GM12874 (cell line): Measurements from ENCODE around the gene C1S.

Source experiments
- TF ChIP-seq, protein P1 (sequence below): IDR thresholded peaks from 2 replicates; pipeline ENCODE4 v1.5.1; 2011; ENCODE audit warnings: low read depth, mild to moderate bottlenecking, control low read depth, low read length, moderate library complexity; ENCODE audit not compliant: insufficient read depth

Gene C1S

DNA sequence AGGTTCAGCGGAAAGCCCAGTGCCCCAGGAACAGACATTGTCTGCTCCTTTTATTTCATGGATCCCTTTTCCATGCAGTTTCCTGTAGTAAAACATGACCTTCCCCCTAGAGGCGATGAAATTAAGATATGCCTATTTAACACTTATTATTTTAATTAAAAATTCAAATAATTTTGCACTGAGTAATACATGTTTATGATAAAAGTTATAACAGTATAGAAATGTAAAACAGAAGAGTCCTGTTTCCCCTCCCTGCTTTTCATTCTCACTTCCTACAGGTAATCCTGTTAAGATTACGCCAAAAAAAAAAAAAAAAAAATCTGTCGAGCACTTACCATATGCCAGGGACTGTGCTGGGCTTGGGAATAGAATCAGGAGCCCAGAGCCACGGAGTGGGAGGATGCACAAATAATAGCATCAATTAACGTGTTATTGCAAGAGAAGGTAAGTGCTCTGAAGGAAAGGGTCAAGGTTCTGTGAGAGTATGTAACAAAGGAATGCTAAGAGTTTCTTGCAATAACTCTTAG is 41.4 kb upstream of the C1S start:
- TF ChIP-seq, protein P1, sequence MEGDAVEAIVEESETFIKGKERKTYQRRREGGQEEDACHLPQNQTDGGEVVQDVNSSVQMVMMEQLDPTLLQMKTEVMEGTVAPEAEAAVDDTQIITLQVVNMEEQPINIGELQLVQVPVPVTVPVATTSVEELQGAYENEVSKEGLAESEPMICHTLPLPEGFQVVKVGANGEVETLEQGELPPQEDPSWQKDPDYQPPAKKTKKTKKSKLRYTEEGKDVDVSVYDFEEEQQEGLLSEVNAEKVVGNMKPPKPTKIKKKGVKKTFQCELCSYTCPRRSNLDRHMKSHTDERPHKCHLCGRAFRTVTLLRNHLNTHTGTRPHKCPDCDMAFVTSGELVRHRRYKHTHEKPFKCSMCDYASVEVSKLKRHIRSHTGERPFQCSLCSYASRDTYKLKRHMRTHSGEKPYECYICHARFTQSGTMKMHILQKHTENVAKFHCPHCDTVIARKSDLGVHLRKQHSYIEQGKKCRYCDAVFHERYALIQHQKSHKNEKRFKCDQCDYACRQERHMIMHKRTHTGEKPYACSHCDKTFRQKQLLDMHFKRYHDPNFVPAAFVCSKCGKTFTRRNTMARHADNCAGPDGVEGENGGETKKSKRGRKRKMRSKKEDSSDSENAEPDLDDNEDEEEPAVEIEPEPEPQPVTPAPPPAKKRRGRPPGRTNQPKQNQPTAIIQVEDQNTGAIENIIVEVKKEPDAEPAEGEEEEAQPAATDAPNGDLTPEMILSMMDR: no peak

DNA sequence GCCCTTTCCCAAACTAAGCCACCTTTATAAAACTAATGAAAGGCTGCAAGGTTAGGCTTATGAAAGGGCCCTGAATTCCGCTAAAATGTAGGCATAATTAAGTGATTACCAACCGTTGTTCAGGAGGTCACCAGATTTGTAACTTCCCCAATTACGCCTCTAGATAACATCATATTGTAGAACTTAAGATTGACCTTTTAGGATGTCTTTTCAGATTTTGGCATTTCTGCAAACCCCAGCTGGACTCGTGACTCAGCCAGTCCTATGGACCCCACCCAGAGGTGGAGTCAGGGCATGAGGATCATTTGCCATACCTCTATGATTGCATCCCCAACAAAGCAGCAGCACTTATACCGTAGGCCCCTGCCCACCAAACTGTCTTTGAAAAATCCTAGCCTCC is 38.6 kb upstream of the C1S start:
- TF ChIP-seq, protein P1: no peak

DNA sequence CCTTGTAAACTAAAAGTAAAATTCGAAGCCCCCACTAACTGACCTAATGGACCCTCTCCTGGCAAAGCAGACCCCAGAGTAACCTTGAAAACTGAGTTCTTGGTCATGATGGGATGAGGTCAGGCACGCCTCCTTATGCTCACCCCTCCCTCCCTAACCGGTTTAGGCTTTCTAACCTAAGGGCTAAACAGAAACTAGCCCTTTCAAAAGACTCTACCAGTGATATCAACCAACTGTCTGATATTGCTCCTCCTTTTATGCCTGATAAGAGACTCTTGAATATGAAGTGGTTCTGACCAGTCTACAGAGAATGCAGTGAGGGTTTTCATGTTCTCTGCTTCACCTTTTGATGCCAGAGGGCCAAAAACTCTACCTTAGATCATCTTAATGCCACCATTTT is 37.4 kb upstream of the C1S start:
- TF ChIP-seq, protein P1: no peak

DNA sequence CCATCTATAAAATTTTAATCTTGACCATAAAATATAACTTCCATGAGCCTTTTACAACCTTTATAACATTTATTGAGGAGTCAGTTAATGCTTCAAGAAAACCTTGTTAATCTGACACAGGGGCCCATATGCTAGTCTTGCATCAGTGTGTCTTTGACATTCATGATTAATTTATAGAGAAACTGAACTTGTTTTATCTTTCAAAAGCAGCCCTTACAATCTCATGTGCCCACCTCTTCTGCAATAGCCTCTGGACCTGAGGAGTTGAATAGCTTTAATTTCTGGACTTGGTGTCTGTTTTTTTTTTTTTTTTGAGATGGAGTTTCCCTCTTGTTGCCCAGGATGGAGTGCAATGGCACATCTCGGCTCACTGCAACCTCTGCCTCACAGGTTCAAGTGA is 33.7 kb upstream of the C1S start:
- TF ChIP-seq, protein P1: no peak

DNA sequence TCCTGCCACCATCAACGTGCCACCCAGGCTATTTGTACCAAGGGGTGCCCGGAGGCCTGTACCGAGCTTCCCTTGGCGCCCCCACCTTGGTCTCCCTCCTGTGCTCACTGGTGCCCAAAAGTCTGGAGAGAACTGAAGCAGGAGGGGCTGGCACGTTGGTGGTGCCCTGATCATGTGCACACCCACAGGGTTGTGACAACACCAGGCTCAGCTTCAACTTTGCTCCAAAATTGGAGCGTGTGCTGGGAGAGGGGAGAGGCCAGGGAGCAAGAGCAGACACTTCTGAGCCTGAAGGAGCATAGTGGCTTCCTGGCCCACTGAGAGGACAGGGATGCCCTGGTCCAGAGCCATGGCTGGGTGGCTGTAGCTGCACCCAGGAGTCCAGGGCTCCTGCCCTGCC is 29.2 kb upstream of the C1S start:
- TF ChIP-seq, protein P1: no peak

DNA sequence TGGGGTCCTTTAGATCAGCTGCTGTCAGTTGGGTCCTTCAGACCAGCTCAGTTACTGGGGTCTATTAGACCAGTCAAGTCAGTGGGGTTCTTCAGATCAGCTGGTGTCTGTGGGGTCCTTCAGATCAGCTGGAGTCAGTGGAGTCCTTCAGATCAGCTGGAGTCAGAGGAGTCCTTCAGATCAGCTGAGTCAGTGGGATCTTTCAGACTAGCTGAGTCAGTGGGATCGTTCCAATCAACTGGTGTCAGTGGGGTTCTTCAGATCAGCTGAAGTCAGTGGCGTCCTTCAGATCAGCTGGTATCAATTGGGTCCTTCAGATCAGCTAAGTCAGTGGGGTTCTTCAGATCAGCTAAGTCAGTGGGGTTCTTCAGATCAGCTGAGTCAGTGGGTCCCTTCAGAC is 27.5 kb upstream of the C1S start:
- TF ChIP-seq, protein P1: no peak

DNA sequence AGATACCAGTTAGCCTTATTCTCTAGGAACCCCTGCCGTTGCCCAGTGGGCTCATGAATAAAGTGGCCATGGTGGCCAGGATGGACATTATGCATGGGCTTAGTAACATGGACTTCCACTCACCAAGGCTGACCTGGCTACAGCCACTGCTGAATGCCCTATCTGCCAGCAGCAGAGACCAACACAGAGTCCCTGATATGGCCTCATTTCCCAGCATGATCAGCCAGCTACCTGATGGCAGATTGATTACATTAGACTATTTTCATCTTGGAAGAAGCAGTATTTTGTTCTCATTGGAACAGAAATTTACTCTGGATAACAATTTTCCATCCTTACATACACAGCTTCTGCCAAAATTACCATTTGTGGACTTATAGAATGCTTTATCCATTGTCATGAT is 26.1 kb upstream of the C1S start:
- TF ChIP-seq, protein P1: no peak

DNA sequence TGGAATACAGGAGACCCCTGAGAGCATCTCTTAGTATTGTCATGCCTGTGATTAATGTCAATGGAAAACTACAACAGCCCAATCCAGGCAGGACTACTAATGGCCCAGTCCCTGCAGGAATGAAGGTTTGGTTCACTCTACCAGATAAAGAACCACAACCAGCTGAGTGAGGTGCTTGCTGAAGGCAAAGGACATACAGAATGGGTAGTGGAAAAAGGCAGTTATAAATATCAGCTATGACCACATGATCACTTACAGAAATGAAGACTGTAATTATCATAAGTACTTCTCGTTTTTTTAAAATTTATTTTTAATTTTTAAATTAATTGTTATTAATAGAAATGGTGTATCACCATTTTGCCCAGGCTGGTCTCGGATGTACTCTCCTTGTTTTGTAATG is 25.1 kb upstream of the C1S start:
- TF ChIP-seq, protein P1: no peak
